SK-N-MC (cell line): ENCODE results near the gene YOD1.

Experiments
- DNase-seq: peaks from one replicate; pipeline ENCODE4 v3.0.0-alpha.2; 2011; ENCODE audit warnings: low read depth, low spot score
- H3K27ac ChIP-seq: fragments of 200-600 bp; sonication (generic); 2 replicates; pipeline ENCODE4 v1.5.1; 2016; ENCODE audit warnings: mixed run types
- H3K36me3 ChIP-seq: fragments of 200-600 bp; sonication (generic); 2 replicates; pipeline ENCODE4 v1.6.1; 2017; ENCODE audit warnings: antibody characterized with exemption, low read length, mixed read lengths; ENCODE audit not compliant: insufficient read depth
- H3K4me3 ChIP-seq: fragments of 200-600 bp; sonication (generic); 2 replicates; pipeline ENCODE4 v1.5.1; 2016
- H3K9ac ChIP-seq: fragments of 200-600 bp; sonication (generic); 2 replicates; pipeline ENCODE4 v1.8.0; 2017; ENCODE audit warnings: mixed run types, mixed read lengths; ENCODE audit not compliant: insufficient read length
- H3K9me3 ChIP-seq: fragments of 200-600 bp; sonication (generic); 2 replicates; pipeline ENCODE4 v1.6.1; 2017; ENCODE audit warnings: low read depth, mild to moderate bottlenecking, antibody characterized with exemption, low read length, moderate library complexity, mixed read lengths
- EZH2 ChIP-seq: fragments of 200-600 bp; sonication (generic); IDR thresholded peaks from one replicate; pipeline ENCODE4 v1.6.1; 2017; ENCODE audit warnings: antibody characterized with exemption
- FOXP2 ChIP-seq: optimal IDR thresholded peaks from 2 replicates; pipeline ENCODE3; 2011; ENCODE audit warnings: mild to moderate bottlenecking, moderate library complexity; ENCODE audit not compliant: insufficient read depth; ENCODE audit errors: extremely low read length, control extremely low read depth
- POLR2AphosphoS5 ChIP-seq: IDR thresholded peaks from 2 replicates; pipeline ENCODE4 v1.6.1; 2012; ENCODE audit warnings: mild to moderate bottlenecking, low read depth, low read length, borderline replicate concordance

YOD1 gene

DNA sequence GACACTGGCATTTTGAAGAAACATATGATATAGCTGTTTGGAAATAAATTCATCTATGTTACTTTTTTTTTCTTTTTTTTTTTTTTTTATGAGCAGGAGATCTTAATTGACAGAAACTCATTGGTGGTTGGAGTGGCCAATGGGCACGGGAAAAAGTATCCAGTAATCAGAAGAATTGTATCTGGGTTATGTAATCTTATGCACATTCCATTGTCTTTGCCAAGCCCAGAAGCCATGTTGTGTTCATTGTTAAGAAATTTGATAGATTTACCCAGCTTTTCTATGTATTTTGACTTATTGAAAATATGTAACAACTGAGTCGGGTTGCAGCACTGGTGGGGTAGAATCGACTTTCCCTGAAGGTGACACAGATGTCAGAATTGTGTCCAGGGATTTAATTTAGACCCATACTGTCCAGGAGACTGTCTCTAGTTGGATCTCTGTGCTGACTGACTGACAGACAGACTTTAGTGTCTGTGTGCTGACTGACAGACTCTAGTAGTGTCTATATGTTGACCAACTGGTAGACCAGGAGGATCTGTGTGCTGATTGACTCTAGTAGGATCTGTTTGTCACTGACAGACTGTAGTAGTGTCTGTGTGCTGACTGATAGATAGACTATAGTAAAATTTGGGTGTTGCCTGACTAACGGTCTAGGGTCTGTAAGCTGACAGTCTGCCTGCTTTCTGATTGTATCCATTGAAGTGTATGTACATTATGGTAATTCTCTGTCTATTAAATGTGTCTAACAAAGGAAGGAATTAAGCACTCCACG lies 25.4 kb upstream of the YOD1 start:
- TF ChIP-seq FOXP2 (no peak), EZH2 (no peak), POLR2AphosphoS5 (no peak)
- DNase-seq = no peak

GRCh38 chr1:207073906-207074820 lies 23.2 kb upstream of the YOD1 start:
- TF ChIP-seq EZH2 (no peak), FOXP2 (no peak)
- no peak overlapping the region for H3K9ac ChIP-seq
- DNase-seq = no peak
- no peaks in the 10 kb centered on the region for H3K9me3 ChIP-seq
- no peaks in the 10 kb centered on the region for H3K36me3 ChIP-seq
- no peak overlapping the region for H3K4me3 ChIP-seq
- no peak overlapping the region for H3K27ac ChIP-seq

More for the DNA sequence above, 25.4 kb upstream of the YOD1 start:
- no peak overlapping the region for H3K4me3 ChIP-seq
- H3K9me3 ChIP-seq = no peaks in the 10 kb centered on the region
- H3K36me3 ChIP-seq = no peaks in the 10 kb centered on the region
- no peak overlapping the region for H3K27ac ChIP-seq
- H3K9ac ChIP-seq = no peak overlapping the region

- H3K9ac ChIP-seq = no peak overlapping the region
- H3K4me3 ChIP-seq = no peak overlapping the region
- H3K27ac ChIP-seq = no peak overlapping the region
- no peak for TF ChIP-seq EZH2
- DNase-seq = no peak
- no peaks in the 10 kb centered on the region for H3K36me3 ChIP-seq
- no peaks in the 10 kb centered on the region for H3K9me3 ChIP-seq
Measured at GRCh38 chr1:207072233-207072632, 21.2 kb upstream of the YOD1 start.

- DNase-seq = no peak
- TF ChIP-seq FOXP2 = no peak
- no peak for TF ChIP-seq POLR2AphosphoS5
- no peak for TF ChIP-seq EZH2
Measured at GRCh38 chr1:207071426-207071825, 20.4 kb upstream of the YOD1 start.

GRCh38 chr1:207070811-207071210 lies 19.8 kb upstream of the YOD1 start:
- TF ChIP-seq EZH2 (no peak), FOXP2 (no peak), POLR2AphosphoS5 (no peak)
- Histone ChIP-seq H3K9ac (no peak overlapping the region), H3K27ac (no peak overlapping the region), H3K36me3 (no peaks in the 10 kb centered on the region), H3K4me3 (no peak overlapping the region), H3K9me3 (no peaks in the 10 kb centered on the region)
- no peak for DNase-seq

More at GRCh38 chr1:207071426-207071825, 20.4 kb upstream of the YOD1 start:
- Histone ChIP-seq H3K36me3 (no peaks in the 10 kb centered on the region), H3K9ac (no peak overlapping the region), H3K9me3 (no peaks in the 10 kb centered on the region), H3K27ac (no peak overlapping the region), H3K4me3 (no peak overlapping the region)

DNA sequence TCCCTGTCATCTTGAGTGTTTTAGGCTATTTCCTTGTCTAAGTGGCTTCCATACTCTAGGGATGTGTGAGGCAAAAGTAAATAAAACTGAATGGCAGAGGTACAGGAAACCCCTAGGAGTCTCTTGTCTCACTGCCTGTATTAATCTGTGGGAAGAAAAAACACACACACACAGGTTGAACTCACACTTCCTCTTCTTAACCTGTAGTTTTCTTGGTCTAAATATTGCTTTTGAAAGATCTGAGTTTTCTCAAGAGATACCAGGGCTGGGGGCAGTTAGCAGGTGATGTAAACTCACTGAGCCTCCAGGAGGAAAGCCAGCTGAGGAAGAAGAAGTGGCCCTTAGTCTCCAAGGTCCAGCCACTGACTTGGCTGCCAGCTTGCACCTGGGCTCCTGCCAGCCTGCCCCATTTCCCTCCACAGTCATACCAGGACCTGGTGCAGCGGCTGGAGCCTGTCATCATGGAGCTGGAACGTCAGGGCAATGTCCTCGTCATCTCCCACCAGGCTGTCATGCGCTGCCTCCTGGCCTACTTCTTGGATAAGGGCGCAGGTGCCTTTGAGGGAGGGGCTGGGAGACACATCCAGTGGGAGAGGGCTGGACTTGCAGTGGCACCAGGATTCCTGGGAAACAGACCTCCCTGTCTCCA lies 19.0 kb upstream of the YOD1 start:
- no peak for DNase-seq
- H3K36me3 ChIP-seq = no peaks in the 10 kb centered on the region
- TF ChIP-seq EZH2 (no peak), POLR2AphosphoS5 (no peak), FOXP2 (no peak)
- no peak overlapping the region for H3K27ac ChIP-seq
- H3K4me3 ChIP-seq = no peak overlapping the region
- no peak overlapping the region for H3K9ac ChIP-seq
- H3K9me3 ChIP-seq = no peaks in the 10 kb centered on the region

DNA sequence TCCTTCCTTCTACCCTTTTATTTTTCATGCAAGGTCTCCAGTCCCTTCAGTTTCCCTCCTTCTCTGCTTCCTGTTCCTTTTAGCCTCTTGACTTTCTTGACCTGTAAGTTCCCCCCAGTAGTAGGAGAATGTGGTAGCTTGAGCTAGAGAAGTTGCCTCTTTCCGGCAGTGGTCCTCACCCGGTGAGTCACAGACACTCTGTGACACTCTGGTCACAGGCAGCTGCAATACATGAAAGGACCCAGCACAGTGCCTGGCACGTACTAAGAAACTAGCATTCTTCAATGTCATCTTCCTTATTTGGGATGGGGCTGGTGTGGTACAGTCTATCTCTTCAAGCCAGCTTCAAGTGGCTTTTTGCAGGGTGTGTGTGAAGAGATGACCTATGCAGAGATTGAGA lies 18.1 kb upstream of the YOD1 start:
- Histone ChIP-seq H3K9me3 (no peaks in the 10 kb centered on the region), H3K4me3 (no peak overlapping the region), H3K36me3 (no peaks in the 10 kb centered on the region), H3K27ac (no peak overlapping the region), H3K9ac (no peak overlapping the region)
- no peak for DNase-seq
- no peak for TF ChIP-seq FOXP2
- TF ChIP-seq EZH2 = no peak
- no peak for TF ChIP-seq POLR2AphosphoS5

DNA sequence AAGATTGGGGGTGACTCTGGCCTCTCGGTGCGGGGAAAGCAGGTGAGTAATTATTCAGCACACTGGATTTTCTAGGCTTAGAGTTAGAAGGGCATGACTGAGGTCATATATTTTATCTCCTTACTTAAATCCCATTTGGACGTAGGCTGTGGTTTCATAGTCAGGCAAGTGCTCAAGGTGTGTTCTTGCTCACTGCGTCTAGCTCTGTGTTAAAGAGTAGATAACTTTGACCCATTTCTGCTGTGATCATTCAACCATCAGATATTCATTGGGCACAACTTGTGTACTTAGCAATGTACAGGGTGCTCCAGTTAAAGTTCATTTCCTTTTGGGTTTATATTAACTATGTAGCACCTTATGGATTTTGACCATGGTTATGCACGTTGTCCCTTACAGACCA lies 16.7 kb upstream of the YOD1 start:
- Histone ChIP-seq H3K4me3 (no peak overlapping the region), H3K27ac (no peak overlapping the region), H3K9me3 (no peaks in the 10 kb centered on the region), H3K36me3 (no peaks in the 10 kb centered on the region), H3K9ac (no peak overlapping the region)
- TF ChIP-seq EZH2 (no peak), FOXP2 (no peak), POLR2AphosphoS5 (no peak)
- DNase-seq = no peak

- no peak for DNase-seq
- H3K36me3 ChIP-seq = no peaks in the 10 kb centered on the region
- H3K9ac ChIP-seq = no peak overlapping the region
- H3K4me3 ChIP-seq = no peak overlapping the region
- no peaks in the 10 kb centered on the region for H3K9me3 ChIP-seq
- TF ChIP-seq EZH2 (no peak), FOXP2 (no peak), POLR2AphosphoS5 (no peak)
- no peak overlapping the region for H3K27ac ChIP-seq
Measured at GRCh38 chr1:207067185-207067584, 16.2 kb upstream of the YOD1 start.
